Measurements from ENCODE around the gene RAPGEF2. TPM values are rescaled to one million over a fixed set of nuclear protein-coding genes. Genes with fewer than 3 reads are reported as not detected.
"Not testable (repeated sequence)": the region's sequence is repeated elsewhere in the genome, so short reads cannot be mapped to it uniquely, and the experiment has no call there.

Gene RAPGEF2
- total RNA-seq, 1 donor from 2014 or later = 42.8 TPM

- DNase-seq (ENCODE audit: missing footprints) = no peak
- ATAC-seq = peak; percentile 26
- intact Hi-C loops (cut with DNase I) = loop anchor here (2.0 to 10.0 kb wide), 5 partner anchors 27 to 444 kb away; no protein-coding TSS in a partner anchor
Measured at GRCh38 chr4:159175989-159176375, 73.1 kb downstream of the RAPGEF2 start.

- no peak for DNase-seq (ENCODE audit: missing footprints)
- intact Hi-C loops (cut with DNase I) = loop anchor here (5.0 to 10.0 kb wide), 3 partner anchors 70 to 445 kb away; no protein-coding TSS in a partner anchor
- no peak for ATAC-seq
Measured at GRCh38 chr4:159177265-159178150, 74.6 kb downstream of the RAPGEF2 start.

- ATAC-seq (no peak), DNase-seq (ENCODE audit: missing footprints) (no peak)
- intact Hi-C loops (cut with DNase I) = loop anchor here (5.0 to 10.0 kb wide), 3 partner anchors 71 to 446 kb away; no protein-coding TSS in a partner anchor
Measured at GRCh38 chr4:159178151-159178546, 75.3 kb downstream of the RAPGEF2 start.

- DNase-seq (ENCODE audit: missing footprints) = no peak
- intact Hi-C loops (cut with DNase I) = loop anchor here (5.0 to 10.0 kb wide), 3 partner anchors 72 to 447 kb away; no protein-coding TSS in a partner anchor
- ATAC-seq = no peak
Measured at GRCh38 chr4:159178979-159179969, 76.4 kb downstream of the RAPGEF2 start.

- DNase-seq (ENCODE audit: missing footprints); intact Hi-C loops (cut with DNase I); ATAC-seq: not testable (repeated sequence)
Measured at GRCh38 chr4:159183885-159184605, 81.2 kb downstream of the RAPGEF2 start.

GRCh38 chr4:159185591-159186023, 82.7 kb downstream of the RAPGEF2 start:
- DNase-seq (ENCODE audit: missing footprints) (no peak), ATAC-seq (no peak)
- intact Hi-C loops (cut with DNase I) = no loop called here

- no peak for ATAC-seq
- DNase-seq (ENCODE audit: missing footprints) = no peak
- intact Hi-C loops (cut with DNase I) = no loop called here
Measured at GRCh38 chr4:159188646-159189045, 85.8 kb downstream of the RAPGEF2 start.

GRCh38 chr4:159190651-159191050, 87.8 kb downstream of the RAPGEF2 start:
- intact Hi-C loops (cut with DNase I) = no loop called here
- no peak for DNase-seq (ENCODE audit: missing footprints)
- ATAC-seq = no peak

- ATAC-seq (no peak), DNase-seq (ENCODE audit: missing footprints) (no peak)
- intact Hi-C loops (cut with DNase I) = no loop called here
Measured at GRCh38 chr4:159191989-159192388, 89.1 kb downstream of the RAPGEF2 start.

- DNase-seq (ENCODE audit: missing footprints) = no peak
- no peak for ATAC-seq
- intact Hi-C loops (cut with DNase I) = no loop called here
Measured at GRCh38 chr4:159193046-159193620, 90.3 kb downstream of the RAPGEF2 start.

GRCh38 chr4:159195361-159195769, 92.5 kb downstream of the RAPGEF2 start:
- DNase-seq (ENCODE audit: missing footprints) (no peak), ATAC-seq (no peak)
- intact Hi-C loops (cut with DNase I) = no loop called here

- no peak for DNase-seq (ENCODE audit: missing footprints)
- peak; percentile 52 for ATAC-seq
- intact Hi-C loops (cut with DNase I) = no loop called here
Measured at GRCh38 chr4:159197260-159197884, 94.5 kb downstream of the RAPGEF2 start.

GRCh38 chr4:159197885-159198269, 95.0 kb downstream of the RAPGEF2 start:
- DNase-seq (ENCODE audit: missing footprints) (no peak), ATAC-seq (no peak)
- intact Hi-C loops (cut with DNase I) = no loop called here

- ATAC-seq = no peak
- intact Hi-C loops (cut with DNase I) = no loop called here
- no peak for DNase-seq (ENCODE audit: missing footprints)
Measured at GRCh38 chr4:159199826-159200225, 96.9 kb downstream of the RAPGEF2 start.

- no peak for DNase-seq (ENCODE audit: missing footprints)
- peak; percentile 52 for ATAC-seq
- intact Hi-C loops (cut with DNase I) = no loop called here
Measured at GRCh38 chr4:159201168-159201567, 98.3 kb downstream of the RAPGEF2 start.

GRCh38 chr4:159204566-159204965, 101.7 kb downstream of the RAPGEF2 start:
- DNase-seq (ENCODE audit: missing footprints) (no peak), ATAC-seq (no peak)
- intact Hi-C loops (cut with DNase I) = no loop called here

GRCh38 chr4:159205466-159205865, 102.6 kb downstream of the RAPGEF2 start:
- intact Hi-C loops (cut with DNase I) = no loop called here
- no peak for DNase-seq (ENCODE audit: missing footprints)
- ATAC-seq = no peak

GRCh38 chr4:159206427-159206871, 103.6 kb downstream of the RAPGEF2 start:
- ATAC-seq (no peak), DNase-seq (ENCODE audit: missing footprints) (no peak)
- intact Hi-C loops (cut with DNase I) = no loop called here
